ENCODE measurements around the gene CALD1.
A peak's percentile ranks its signal among the peaks of the same experiment; 100 is the strongest.

DNA sequence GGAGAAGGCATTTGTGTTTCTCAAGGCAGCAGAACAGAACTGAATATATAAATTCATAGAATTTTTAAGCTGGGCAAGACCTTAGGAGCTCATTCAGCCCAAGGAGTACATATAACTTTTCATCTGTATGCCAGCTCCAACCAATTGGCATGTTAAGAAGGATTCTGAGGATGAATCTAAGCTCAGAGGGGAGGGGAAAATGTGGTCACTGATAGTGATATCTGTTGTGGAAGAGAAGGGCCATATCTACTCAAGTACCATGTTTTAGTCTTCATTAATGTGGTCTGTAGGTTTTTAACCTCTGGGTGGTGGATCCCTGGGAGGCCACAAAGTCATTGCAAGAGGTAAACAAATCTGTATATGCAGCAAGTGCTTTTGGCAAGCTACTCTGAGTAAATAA, 6.4 kb downstream of the CALD1 start:
- TF ChIP-seq RARB (CRISPR knock-in tag; IDR thresholded peaks at IDR 0.05) (no peak), ARNTL (CRISPR knock-in tag; IDR thresholded peaks at IDR 0.05; ENCODE audit: borderline replicate concordance, low read depth) (no peak), CSDC2 (CRISPR knock-in tag; IDR thresholded peaks at IDR 0.05) (no peak), ZFP30 (CRISPR knock-in tag; IDR thresholded peaks at IDR 0.05) (no peak), ZNF8 (CRISPR knock-in tag; IDR thresholded peaks at IDR 0.05) (no peak), TOX (CRISPR knock-in tag; IDR thresholded peaks at IDR 0.05; ENCODE audit: borderline replicate concordance) (no peak), GLIS3 (CRISPR knock-in tag; IDR thresholded peaks at IDR 0.05) (no peak), ISL1 (CRISPR knock-in tag; IDR thresholded peaks at IDR 0.05) (no peak)
- TF ChIP-seq, protein P1, sequence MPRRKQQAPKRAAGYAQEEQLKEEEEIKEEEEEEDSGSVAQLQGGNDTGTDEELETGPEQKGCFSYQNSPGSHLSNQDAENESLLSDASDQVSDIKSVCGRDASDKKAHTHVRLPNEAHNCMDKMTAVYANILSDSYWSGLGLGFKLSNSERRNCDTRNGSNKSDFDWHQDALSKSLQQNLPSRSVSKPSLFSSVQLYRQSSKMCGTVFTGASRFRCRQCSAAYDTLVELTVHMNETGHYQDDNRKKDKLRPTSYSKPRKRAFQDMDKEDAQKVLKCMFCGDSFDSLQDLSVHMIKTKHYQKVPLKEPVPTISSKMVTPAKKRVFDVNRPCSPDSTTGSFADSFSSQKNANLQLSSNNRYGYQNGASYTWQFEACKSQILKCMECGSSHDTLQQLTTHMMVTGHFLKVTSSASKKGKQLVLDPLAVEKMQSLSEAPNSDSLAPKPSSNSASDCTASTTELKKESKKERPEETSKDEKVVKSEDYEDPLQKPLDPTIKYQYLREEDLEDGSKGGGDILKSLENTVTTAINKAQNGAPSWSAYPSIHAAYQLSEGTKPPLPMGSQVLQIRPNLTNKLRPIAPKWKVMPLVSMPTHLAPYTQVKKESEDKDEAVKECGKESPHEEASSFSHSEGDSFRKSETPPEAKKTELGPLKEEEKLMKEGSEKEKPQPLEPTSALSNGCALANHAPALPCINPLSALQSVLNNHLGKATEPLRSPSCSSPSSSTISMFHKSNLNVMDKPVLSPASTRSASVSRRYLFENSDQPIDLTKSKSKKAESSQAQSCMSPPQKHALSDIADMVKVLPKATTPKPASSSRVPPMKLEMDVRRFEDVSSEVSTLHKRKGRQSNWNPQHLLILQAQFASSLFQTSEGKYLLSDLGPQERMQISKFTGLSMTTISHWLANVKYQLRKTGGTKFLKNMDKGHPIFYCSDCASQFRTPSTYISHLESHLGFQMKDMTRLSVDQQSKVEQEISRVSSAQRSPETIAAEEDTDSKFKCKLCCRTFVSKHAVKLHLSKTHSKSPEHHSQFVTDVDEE (CRISPR knock-in tag; IDR thresholded peaks at IDR 0.05) = no peak
- TF ChIP-seq, protein P2, sequence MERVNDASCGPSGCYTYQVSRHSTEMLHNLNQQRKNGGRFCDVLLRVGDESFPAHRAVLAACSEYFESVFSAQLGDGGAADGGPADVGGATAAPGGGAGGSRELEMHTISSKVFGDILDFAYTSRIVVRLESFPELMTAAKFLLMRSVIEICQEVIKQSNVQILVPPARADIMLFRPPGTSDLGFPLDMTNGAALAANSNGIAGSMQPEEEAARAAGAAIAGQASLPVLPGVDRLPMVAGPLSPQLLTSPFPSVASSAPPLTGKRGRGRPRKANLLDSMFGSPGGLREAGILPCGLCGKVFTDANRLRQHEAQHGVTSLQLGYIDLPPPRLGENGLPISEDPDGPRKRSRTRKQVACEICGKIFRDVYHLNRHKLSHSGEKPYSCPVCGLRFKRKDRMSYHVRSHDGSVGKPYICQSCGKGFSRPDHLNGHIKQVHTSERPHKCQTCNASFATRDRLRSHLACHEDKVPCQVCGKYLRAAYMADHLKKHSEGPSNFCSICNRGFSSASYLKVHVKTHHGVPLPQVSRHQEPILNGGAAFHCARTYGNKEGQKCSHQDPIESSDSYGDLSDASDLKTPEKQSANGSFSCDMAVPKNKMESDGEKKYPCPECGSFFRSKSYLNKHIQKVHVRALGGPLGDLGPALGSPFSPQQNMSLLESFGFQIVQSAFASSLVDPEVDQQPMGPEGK (CRISPR knock-in tag; IDR thresholded peaks at IDR 0.05; ENCODE audit: borderline replicate concordance) = 0 out of 2 replicates have a peak, but pooled peaks have one; percentile 27

All from SK-N-SH treated with all-trans-retinoic acid at 6 μM for 48 hours (cell line).